ENCODE measurements around the gene BAD.
A peak's percentile ranks its signal among the peaks of the same experiment; 100 is the strongest.

The BAD gene

GRCh38 chr11:64284048-64284961 is at the start of gene BAD:
BAD (minus strand) TSS chr11:64284665; CDS start chr11:64284368, 297 bp downstream.
- peak within 1 kb of the TSS; percentile 75 for H3K4me3 ChIP-seq (replicated peaks; ENCODE audit: low read depth, low read length)
- peak; percentile 91 for DNase-seq (ENCODE audit: low read depth)
- TF ChIP-seq CTCF (IDR thresholded peaks at IDR 0.05; ENCODE audit: low read length, missing control alignments), result no peak

DNA sequence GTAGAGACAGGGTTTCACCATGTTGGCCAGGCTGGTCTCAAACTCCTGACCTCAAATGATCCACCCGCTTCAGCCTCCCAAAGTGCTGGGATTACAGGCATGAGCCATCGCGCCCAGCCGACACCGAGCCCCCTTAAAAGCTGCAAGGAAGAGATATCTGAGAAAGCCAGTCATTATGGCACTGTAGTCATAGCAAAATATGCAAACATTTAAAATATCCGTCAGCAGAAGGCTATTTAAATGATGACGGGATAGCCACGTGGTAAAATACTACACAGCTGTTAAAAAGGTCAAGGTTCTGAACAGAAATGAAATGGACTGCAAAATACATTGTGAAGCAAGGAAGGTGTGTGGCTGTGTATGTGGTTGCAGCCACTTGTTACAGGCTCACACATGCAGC is 49.1 kb upstream of the BAD start:
- no peak for DNase-seq (ENCODE audit: low read depth)
- TF ChIP-seq CTCF (IDR thresholded peaks at IDR 0.05; ENCODE audit: low read length, missing control alignments), result no peak
- H3K4me3 ChIP-seq (replicated peaks; ENCODE audit: low read depth, low read length), result no peak overlapping the region

DNA sequence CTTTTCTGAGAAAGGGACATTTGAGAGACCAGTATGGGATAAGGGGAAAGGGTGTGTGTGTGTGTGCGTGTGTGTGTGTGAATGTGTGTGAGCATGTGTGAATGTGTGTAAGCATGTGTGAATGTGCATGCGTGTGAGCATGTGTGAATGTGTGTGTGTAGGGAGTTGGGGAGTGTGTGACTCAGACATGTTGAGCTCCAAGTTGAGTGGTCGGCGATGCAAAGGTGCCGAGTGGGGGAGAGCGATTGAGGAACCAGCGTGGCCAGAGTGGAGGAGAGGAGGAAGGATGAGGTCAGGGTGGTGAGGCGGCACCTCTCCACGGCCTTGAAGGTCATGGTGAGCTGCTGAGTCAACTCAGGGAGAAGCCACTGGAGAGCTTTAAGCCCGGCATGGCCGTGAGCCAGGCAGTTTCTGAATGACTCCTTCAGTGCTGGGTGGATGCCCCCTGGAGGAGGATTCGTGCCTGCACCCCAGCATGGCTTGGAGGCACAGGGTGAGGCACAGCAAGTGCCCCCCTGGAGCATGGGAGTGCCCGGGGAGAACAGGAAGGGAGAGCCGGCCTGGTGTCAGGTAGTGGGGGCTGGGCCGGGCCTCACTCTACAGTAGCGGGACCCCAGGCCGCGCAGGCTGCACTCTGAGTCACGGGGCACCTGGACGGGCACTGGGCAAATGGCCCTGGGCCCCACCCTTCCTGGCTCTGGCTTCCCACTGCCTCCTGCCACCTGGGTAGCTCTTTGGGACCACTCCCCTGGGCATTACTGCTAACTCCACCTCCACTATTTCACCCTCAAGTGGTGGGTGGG is 47.3 kb upstream of the BAD start:
- peak; percentile 85 for DNase-seq (ENCODE audit: low read depth)
- H3K4me3 ChIP-seq (replicated peaks; ENCODE audit: low read depth, low read length), result no peak overlapping the region
- peak; percentile 77 for TF ChIP-seq CTCF (IDR thresholded peaks at IDR 0.05; ENCODE audit: low read length, missing control alignments)

DNA sequence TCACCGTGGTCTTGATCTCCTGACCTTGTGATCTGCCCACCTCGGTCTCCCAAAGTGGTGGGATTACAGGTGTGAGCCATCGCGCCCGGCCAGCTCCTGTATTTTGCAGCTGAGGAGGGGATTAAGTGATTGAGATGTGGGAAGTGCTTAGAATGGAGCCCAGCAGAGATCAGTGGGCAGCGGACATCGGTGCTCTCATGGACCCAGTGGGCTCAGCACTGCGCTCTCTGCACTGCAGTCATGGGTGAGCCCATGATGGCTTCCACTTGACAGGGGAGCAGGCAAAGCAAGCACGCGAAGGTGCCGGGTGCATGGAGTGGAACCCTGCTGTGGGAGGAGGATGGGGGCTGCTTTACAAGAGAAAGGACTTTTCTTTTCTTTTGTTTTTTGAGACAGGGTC is 46.4 kb upstream of the BAD start:
- no peak for TF ChIP-seq CTCF (IDR thresholded peaks at IDR 0.05; ENCODE audit: low read length, missing control alignments)
- H3K4me3 ChIP-seq (replicated peaks; ENCODE audit: low read depth, low read length), result no peak overlapping the region

DNA sequence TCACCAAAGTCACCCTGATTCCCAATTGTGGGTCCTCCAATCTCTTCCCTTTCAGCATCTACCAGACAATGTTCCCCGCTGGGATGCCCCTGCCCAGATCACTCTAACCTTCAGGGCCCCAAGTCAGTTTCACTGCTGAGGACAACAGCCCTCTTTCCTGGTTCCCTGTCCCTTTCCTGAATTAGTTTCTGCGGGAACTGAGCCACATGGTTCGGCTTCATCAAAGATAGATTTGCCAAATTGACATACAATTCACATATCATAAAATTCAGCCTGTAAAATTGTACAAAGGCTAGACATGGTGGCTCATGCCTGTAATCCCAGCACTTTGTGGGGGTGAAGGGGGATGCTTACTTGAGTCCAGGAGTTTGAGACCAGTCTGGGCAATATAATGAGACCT is 43.5 kb upstream of the BAD start:
- H3K4me3 ChIP-seq (replicated peaks; ENCODE audit: low read depth, low read length), result no peak overlapping the region
- TF ChIP-seq CTCF (IDR thresholded peaks at IDR 0.05; ENCODE audit: low read length, missing control alignments), result no peak
- DNase-seq (ENCODE audit: low read depth), result no peak

More for the DNA sequence above, 46.4 kb upstream of the BAD start:
- no peak for DNase-seq (ENCODE audit: low read depth)

DNA sequence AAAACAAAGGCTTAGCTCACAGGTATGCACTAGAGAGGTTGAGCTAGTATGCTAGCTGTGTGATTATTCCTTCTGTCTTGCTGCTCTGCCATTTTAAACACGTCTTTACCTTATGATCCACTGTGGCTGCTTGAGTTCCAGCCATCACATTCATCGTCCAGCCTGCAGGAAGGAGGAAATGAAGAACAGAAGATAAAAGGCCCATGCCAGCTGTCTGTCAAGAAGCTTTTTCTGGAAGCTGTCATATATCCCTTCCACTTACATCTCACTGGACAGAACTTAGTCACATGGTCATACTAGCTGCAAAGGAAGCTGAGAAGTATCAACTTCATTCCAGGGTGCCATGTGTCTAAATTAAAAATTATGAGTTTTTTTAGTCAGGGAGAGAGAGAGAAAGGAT is 42.9 kb upstream of the BAD start:
- no peak for DNase-seq (ENCODE audit: low read depth)
- no peak overlapping the region for H3K4me3 ChIP-seq (replicated peaks; ENCODE audit: low read depth, low read length)
- TF ChIP-seq CTCF (IDR thresholded peaks at IDR 0.05; ENCODE audit: low read length, missing control alignments), result no peak

All from fibroblast of pulmonary artery (primary cell).